HUES48 (cell line): Measurements from ENCODE around the gene PTCD2.

Experiments used
- H3K27ac ChIP-seq: one replicate; pipeline ENCODE4 v1.7.0; 2013; ENCODE audit warnings: low read depth, low read length, inconsistent platforms
- H3K27me3 ChIP-seq: 2 replicates; pipeline ENCODE4 v1.6.1; 2013; ENCODE audit warnings: mild to moderate bottlenecking, low read length; ENCODE audit not compliant: control insufficient read depth, insufficient read depth
- H3K36me3 ChIP-seq: 2 replicates; pipeline ENCODE4 v1.6.1; 2013; ENCODE audit warnings: low read length; ENCODE audit not compliant: control insufficient read depth, insufficient read depth
- H3K4me1 ChIP-seq: 2 replicates; pipeline ENCODE4 v1.6.1; 2013; ENCODE audit warnings: mild to moderate bottlenecking, low read length; ENCODE audit not compliant: control insufficient read depth, insufficient read depth
- H3K4me3 ChIP-seq: 2 replicates; pipeline ENCODE4 v1.5.1; 2013; ENCODE audit warnings: mild to moderate bottlenecking, low read depth, low read length
- H3K9ac ChIP-seq: 2 replicates; pipeline ENCODE4 v1.6.1; 2013; ENCODE audit warnings: mild to moderate bottlenecking, low read depth, low read length, moderate library complexity
- H3K9me3 ChIP-seq: 2 replicates; pipeline ENCODE4 v1.6.1; 2013; ENCODE audit warnings: low read length; ENCODE audit not compliant: control insufficient read depth, insufficient read depth

The PTCD2 gene

GRCh38 chr5:72284559-72285423 lies 35.4 kb upstream of the PTCD2 start:
- H3K4me3 ChIP-seq, result no peak overlapping the region
- H3K36me3 ChIP-seq, result peaks cover 57% of the 10 kb centered on the region
- H3K27me3 ChIP-seq, result no peaks in the 10 kb centered on the region
- no peaks in the 10 kb centered on the region for H3K4me1 ChIP-seq
- no peaks in the 10 kb centered on the region for H3K9me3 ChIP-seq
- no peak overlapping the region for H3K27ac ChIP-seq
- H3K9ac ChIP-seq, result no peak overlapping the region

GRCh38 chr5:72285424-72285821 lies 34.8 kb upstream of the PTCD2 start:
- no peak overlapping the region for H3K27ac ChIP-seq
- no peaks in the 10 kb centered on the region for H3K27me3 ChIP-seq
- no peak overlapping the region for H3K4me3 ChIP-seq
- no peaks in the 10 kb centered on the region for H3K4me1 ChIP-seq
- peaks cover 62% of the 10 kb centered on the region for H3K36me3 ChIP-seq
- H3K9ac ChIP-seq, result no peak overlapping the region
- H3K9me3 ChIP-seq, result no peaks in the 10 kb centered on the region

GRCh38 chr5:72286798-72287197 lies 33.4 kb upstream of the PTCD2 start:
- no peaks in the 10 kb centered on the region for H3K4me1 ChIP-seq
- no peaks in the 10 kb centered on the region for H3K9me3 ChIP-seq
- H3K27me3 ChIP-seq, result no peaks in the 10 kb centered on the region
- no peak overlapping the region for H3K9ac ChIP-seq
- H3K4me3 ChIP-seq, result no peak overlapping the region
- H3K36me3 ChIP-seq, result peaks cover 66% of the 10 kb centered on the region
- no peak overlapping the region for H3K27ac ChIP-seq

GRCh38 chr5:72288924-72289323 lies 31.2 kb upstream of the PTCD2 start:
- H3K36me3 ChIP-seq, result peaks cover 66% of the 10 kb centered on the region
- H3K27me3 ChIP-seq, result no peaks in the 10 kb centered on the region
- H3K4me3 ChIP-seq, result no peak overlapping the region
- no peak overlapping the region for H3K9ac ChIP-seq
- H3K27ac ChIP-seq, result no peak overlapping the region
- no peaks in the 10 kb centered on the region for H3K9me3 ChIP-seq
- peaks cover 9% of the 10 kb centered on the region; the same call in 1 of the 2 replicates for H3K4me1 ChIP-seq

GRCh38 chr5:72290356-72291133 lies 29.6 kb upstream of the PTCD2 start:
- no peak overlapping the region for H3K4me3 ChIP-seq
- H3K27ac ChIP-seq, result no peak overlapping the region
- no peak overlapping the region for H3K9ac ChIP-seq
- no peaks in the 10 kb centered on the region for H3K27me3 ChIP-seq
- H3K36me3 ChIP-seq, result peaks cover 82% of the 10 kb centered on the region
- no peaks in the 10 kb centered on the region for H3K9me3 ChIP-seq
- peaks cover 9% of the 10 kb centered on the region; the same call in 1 of the 2 replicates for H3K4me1 ChIP-seq

GRCh38 chr5:72291601-72292000 lies 28.6 kb upstream of the PTCD2 start:
- peaks cover 9% of the 10 kb centered on the region; the same call in 1 of the 2 replicates for H3K4me1 ChIP-seq
- H3K4me3 ChIP-seq, result no peak overlapping the region
- H3K9me3 ChIP-seq, result no peaks in the 10 kb centered on the region
- H3K27me3 ChIP-seq, result no peaks in the 10 kb centered on the region
- no peak overlapping the region for H3K27ac ChIP-seq
- H3K9ac ChIP-seq, result no peak overlapping the region
- H3K36me3 ChIP-seq, result peaks cover 82% of the 10 kb centered on the region

- H3K9me3 ChIP-seq, result no peaks in the 10 kb centered on the region
- H3K36me3 ChIP-seq, result peaks cover 88% of the 10 kb centered on the region
- no peak overlapping the region for H3K4me3 ChIP-seq
- H3K27ac ChIP-seq, result no peak overlapping the region
- peaks cover 9% of the 10 kb centered on the region; the same call in 1 of the 2 replicates for H3K4me1 ChIP-seq
- H3K9ac ChIP-seq, result no peak overlapping the region
- H3K27me3 ChIP-seq, result no peaks in the 10 kb centered on the region
Measured at GRCh38 chr5:72292411-72292810, 27.8 kb upstream of the PTCD2 start.

GRCh38 chr5:72293495-72294055 lies 26.6 kb upstream of the PTCD2 start:
- Histone ChIP-seq H3K27ac (no peak overlapping the region), H3K4me3 (no peak overlapping the region), H3K9ac (no peak overlapping the region), H3K36me3 (peaks cover 81% of the 10 kb centered on the region), H3K9me3 (no peaks in the 10 kb centered on the region), H3K4me1 (peaks cover 9% of the 10 kb centered on the region; the same call in 1 of the 2 replicates), H3K27me3 (no peaks in the 10 kb centered on the region)

GRCh38 chr5:72294473-72294872 lies 25.7 kb upstream of the PTCD2 start:
- Histone ChIP-seq H3K27ac (no peak overlapping the region), H3K27me3 (no peaks in the 10 kb centered on the region), H3K4me1 (peaks cover 9% of the 10 kb centered on the region; the same call in 1 of the 2 replicates), H3K4me3 (no peak overlapping the region), H3K9me3 (no peaks in the 10 kb centered on the region), H3K36me3 (peaks cover 72% of the 10 kb centered on the region), H3K9ac (no peak overlapping the region)

GRCh38 chr5:72295539-72295938 lies 24.6 kb upstream of the PTCD2 start:
- Histone ChIP-seq H3K36me3 (peaks cover 67% of the 10 kb centered on the region), H3K27me3 (no peaks in the 10 kb centered on the region), H3K4me1 (peaks cover 13% of the 10 kb centered on the region; the same call in 1 of the 2 replicates), H3K9me3 (no peaks in the 10 kb centered on the region), H3K4me3 (no peak overlapping the region), H3K27ac (no peak overlapping the region), H3K9ac (no peak overlapping the region)
